Measurements from ENCODE around the gene TSPEAR.

TSPEAR gene

DNA sequence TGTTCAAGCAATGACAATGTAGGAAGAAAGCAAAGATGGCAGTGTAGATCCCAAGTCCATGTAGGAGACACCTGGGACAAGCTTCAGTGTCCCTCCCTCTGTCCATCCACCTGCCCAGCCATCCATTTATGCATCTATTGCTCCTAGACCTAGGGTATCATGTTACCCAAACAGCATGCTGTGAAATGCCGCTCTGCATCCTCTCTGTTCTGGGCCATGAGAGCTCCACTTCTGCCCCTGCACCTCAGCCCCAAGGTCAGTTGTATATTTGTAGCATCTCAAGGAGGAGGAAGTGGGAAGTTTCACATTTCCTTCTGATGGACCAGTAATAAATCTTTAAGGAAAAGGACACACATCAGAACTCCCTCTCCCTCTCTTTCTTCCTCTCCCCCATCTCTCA lies 27.9 kb upstream of the TSPEAR start:
- DNase-seq = no peak

DNA sequence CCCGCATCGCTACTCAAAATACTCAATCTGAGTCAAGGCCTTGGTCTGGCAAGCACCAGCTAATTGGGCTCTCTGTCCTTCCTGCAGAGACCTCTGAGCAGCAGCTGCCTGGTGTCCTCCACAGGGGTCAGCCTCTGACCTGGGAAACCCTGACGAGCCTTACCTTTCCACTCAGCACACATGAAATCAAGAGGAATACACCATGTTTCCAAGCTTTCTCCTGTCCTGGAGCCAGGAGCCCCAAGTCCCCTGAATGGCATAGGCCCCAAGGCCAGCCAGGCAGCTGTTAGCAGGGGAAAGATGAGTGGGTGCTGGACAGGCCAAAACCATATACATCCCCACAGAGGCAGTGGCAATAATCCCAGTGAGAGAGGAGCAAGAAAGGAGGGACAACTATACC lies 27.2 kb upstream of the TSPEAR start:
- no peak for DNase-seq

DNA sequence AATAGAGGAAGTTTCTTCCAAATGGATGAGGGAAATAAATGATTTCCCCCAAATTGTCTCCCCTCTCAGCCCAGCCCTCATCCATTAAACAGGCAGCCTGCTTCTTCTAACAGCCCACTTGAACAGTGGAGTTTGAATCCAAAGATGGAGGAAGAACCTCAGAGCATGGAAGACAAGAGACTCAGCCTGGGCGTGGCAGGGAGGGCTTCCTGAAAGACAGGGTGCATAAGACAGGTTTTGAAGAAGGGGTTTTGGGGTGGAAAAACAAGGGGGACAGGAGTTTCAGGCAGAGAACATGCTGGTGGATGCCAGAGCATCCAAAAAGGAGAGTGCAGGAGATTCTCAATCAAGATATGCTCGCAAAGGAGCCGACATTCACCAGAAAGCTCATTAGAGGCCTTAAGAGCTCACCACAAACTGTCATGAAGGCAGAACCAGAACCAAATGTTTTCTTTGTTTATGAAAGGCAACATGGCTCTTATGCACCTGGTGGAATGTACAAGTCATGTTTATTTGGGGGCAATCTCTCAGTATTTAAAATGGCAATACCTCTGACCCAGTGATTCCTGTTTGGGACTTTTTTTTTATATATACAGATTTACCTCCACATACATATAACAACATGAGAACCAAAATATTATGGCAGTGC lies 26.5 kb upstream of the TSPEAR start:
- no peak for DNase-seq

DNA sequence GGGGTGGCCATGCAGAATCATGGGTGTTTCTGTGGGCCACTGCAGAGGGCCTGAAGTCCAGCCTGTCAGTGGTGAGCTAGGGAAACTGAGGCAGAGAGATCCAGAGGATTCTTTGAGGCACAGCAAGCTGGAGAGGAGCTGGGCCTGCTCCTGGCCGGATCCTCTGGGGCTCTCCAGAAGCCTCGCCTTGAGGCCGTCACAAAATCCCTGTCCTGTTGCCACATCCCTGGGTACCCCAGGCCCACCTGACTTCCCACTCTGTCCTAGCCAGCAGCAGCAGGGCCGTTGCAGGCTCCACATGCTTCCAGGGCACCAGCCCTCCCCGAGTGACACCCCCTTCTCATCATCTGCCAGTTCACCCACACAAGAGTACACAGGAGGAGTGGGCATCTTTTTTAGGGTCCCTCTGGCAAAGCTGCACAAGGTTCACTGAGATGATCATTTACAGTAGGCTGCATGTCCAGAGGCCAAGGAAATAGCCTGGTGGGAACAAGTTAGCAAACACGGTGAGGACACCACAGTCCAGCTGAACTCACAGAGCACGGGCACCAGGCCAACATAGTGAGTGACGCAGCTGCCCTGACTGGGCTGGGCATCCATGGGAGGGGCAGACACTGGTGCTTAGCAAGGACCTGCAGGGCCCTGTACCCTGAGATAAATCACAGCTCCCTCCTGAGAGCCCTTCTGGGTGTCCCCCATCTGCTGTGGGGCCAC lies 25.1 kb upstream of the TSPEAR start:
- no peak for DNase-seq

DNA sequence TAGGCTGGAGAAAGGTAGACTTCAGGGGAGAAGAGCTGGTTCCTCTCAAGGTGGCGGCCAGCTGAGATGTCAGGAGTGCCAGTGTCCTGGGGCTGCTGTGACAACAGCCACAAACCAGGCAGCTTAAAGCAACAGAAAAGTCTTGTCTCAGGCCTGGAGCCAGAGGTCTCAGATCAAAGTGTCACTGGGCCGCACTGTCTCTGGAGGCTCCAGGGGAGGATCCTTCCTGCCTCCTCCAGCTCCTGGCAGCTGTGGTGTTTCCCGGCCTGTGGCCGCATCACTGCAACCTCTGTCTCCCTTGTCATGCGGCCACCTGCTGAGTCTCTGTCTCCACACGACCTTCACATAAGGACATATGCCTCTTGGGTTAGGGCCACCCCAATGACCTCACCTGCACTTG lies 24.4 kb upstream of the TSPEAR start:
- DNase-seq = no peak

DNA sequence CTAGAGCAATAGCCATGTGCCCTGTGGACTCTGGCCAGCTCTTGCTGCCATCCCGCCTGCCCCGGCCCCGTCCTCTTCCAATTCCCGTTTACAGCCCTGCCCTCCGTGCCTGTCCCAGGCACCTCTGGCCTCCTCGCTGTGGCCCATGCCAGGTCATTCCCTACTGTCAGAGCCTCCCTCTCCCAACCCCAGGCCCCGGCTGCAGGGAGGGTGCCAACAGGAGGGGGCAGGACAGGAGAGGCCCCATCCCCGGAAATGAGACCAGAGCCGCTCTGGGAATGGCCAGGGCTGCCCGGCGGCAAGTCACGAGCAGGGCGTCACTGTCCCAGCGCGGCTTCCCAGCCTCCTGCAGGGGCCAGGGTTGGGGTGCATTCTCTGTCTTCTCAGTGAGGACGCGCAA lies 23.5 kb upstream of the TSPEAR start:
- DNase-seq = no peak

DNA sequence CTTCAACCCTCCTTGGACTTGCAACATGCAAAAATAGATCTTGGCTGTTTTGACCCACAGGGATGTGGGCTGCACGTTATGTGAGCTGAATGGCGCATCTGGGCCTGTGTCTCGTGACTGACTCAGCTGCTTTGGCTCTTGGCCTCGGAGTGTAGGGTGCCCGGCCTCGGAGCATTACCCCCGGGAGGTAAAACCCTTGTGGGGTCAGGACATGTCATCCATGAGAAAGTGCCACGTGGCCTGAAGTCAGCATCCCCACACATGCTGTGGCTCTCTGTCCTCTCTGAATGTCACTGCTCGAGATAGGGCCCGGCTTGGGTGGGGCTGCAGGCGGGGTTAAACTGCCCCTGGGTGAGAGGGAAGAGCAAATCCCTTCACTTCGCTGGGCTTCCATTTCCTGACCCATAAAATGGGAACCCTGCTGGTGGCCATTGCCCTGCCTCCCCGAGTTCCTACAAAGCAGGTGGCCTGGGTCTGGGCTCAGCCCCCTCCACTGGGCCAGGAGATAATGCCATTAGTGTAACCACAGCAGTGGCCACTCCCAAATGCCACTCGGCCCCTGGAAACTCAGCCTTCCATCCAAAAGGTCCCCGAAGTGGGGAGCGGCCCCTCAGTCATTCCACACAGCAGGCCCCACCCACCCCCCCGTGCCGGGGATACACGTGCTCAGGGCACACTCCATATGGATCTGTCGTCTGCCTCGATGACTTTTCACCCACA lies 22.8 kb upstream of the TSPEAR start:
- DNase-seq = no peak

DNA sequence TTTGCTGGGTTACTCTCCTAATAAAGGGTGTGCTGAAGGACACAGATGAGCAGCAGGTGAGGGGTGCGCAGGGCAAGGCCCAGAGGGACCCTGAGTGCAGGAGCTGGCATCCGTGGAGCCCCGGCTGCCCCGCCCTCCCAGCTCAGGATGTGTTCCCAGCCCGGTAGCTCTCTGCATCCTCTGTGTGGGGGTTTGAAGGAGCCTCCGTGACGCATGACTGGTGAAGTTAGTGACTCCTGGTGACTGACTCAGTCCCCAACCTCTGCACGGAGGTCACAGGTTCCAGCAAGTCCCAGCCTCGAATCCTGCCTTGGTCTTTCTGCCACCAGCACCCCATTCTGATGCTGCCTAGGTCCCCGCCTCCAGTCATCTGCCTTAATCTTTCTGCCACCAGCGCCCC lies 21.6 kb upstream of the TSPEAR start:
- no peak for DNase-seq

DNA sequence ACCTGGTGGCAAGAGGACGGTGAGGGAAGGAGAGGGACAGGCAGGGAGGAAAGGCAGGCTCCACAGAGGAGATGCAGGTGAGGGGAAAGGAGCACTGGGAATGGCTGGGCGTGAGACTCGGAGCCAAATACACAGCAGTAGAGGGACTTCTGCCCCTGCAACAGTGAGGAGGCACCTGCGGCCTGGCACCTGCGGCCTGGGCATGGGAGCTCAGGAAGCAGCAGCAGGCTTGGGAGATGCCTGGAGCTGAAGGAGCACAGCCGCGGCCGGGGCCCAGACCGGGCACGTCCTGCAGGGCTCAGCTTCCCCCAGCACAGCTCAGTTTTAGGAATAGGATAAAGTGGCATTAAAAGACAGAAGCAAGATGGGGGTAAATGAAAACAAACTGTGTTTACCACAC lies 20.9 kb upstream of the TSPEAR start:
- no peak for DNase-seq

DNA sequence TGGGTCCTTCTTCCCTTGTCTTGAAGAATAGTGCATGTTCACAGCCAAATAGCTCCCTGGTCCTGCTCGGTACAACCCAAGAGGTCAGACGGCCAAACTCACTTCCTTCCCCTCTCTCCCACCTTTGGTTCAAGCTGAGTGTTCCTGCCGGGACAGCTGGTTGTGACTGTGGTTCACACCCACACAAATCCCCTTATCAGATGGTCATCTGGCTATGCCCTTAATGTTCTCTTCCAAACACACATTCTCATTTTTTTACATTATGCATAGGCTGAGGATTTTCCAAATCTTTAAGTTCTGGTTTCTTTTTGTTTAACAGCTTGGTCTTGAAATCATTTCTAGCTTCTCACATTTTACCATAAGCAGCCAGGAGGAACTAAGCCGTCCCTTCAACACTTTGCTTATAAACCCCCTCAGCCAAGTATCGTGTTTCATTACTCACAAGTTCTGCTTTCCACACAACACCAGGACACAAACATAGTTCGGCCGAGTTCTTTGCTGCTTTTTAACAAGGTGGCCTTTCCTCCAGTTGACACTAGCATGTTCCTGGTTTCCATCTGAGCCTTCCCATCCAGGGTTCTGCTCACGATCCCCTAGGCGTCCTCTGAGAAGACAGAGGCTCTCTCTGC lies 19.7 kb upstream of the TSPEAR start:
- DNase-seq = no peak

DNA sequence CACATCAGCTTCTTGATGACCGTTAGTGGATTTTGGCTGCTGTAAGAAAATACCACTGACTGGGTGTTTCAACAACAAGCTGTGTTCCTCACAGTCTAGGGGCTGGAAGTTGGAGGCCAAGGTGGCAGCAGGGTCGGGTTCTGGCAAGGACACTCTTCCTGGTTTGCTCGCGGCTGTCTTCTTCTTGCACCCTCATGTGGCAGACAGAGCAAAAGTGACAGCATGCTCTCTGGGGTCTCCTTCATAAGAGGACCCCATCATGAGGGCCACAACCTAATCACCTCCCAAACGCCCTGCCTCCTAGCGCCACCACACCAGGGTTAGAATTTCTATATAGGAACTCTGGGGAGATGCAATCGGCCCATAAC lies 18.6 kb upstream of the TSPEAR start:
- no peak for DNase-seq

DNA sequence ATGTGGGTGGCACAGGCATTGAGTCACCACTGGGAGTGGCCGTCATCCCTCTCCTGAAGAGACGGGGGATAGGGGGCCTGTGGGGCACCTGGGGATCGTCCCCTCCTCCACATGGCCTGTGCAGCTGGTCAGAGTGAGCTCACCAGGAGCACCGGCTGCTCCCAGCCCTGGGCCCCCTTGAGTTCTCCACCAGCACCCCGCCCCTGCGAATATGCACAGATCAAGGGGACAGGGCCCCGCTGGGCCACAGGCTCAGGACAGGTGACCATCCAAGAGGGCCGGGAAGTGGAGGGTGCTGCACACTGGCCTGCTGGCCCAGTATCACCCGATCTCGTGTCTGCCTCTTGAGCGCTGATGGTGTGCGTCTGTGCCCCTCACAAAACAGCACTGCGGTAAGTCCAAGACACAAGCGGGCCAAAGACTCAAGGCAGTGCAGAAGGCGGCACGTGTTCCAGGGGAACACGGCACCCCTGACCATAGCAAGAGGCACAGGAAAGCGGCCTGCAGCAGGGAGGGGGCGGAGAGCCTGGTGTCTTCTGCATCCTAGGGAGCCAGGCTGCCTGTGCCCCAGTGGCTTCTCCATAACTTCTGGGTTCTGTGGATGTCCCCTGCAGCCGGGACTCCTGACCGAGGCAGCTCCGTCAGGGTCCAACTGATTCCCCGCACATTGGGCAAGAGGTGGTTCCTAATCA lies 18.1 kb upstream of the TSPEAR start:
- DNase-seq = no peak

DNA sequence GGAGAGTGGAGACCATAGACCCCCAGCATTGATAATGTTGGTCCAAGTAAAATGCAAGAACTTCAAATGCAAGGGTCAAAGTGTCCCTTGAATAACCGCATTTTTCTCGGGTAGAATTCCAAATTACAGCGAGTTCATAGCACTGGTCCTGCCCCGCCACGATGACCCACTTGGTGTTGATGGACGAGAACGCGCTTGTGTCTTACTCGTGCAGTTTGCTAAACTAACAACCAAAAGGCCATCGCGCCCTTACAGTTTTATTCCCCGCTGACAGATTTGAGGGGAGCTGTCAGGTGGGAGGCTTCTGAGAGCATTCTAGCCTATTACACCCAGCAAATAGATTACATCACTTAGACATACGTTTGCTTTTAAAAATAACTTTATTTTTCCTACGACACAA lies 17.3 kb upstream of the TSPEAR start:
- no peak for DNase-seq

DNA sequence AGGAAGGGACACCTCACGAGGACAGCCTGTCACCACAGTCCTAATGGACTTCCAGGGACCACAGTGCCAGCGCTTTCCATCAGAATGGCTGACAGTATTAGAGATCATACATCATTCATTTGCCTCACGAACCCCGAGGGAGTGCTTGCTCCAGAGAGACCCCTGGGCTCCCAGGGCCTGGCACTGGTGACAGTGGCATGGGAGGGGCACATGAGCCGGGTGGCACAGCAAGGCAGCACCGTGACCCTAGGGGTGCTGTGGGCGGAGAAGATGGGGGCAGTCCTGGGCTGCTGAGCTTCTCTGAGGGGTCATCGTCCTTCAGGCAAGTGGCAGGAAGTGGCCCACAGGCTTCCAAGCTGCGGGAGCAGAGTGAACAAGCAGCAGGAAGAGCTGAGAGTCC lies 16.4 kb upstream of the TSPEAR start:
- no peak for DNase-seq

DNA sequence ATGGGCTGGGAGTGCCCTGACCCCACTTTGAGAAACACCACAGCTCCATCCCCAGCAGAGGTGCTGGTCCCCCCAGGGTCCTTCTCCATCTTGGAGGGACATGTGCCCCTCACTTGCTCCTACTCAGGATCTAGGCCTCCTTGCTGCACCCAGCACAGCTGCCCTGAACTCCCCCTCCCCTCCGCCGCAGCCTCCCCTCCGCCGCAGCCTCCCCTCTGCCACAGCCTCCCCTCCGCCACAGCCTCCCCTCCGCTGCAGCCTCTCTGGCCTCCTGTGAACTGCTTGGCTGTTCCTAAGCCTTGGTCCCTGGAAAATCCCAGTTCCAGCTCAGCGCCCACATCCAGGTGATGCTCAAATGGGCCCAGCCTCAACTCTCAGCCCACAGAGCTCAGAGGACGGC lies 15.9 kb upstream of the TSPEAR start:
- DNase-seq = no peak

DNA sequence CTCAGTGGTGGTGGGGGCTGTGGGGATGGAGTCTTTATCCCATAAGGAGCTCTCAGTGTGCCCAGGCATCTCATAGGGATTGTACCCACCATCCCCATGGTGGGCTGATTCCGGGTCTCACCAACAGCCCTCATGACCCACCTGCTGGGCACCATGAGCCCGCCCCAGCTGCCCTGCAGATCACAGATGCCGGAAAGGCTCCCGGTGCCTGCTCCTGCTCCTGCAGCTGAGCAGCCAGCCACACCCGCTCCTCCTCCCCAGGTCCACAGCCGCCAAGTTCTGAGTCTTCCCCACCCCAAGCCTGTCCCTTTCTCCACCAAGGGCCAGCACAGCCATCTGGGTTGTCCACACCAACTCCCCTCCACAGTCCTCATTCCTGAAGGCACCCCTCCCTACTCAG lies 15.5 kb upstream of the TSPEAR start:
- no peak for DNase-seq

DNA sequence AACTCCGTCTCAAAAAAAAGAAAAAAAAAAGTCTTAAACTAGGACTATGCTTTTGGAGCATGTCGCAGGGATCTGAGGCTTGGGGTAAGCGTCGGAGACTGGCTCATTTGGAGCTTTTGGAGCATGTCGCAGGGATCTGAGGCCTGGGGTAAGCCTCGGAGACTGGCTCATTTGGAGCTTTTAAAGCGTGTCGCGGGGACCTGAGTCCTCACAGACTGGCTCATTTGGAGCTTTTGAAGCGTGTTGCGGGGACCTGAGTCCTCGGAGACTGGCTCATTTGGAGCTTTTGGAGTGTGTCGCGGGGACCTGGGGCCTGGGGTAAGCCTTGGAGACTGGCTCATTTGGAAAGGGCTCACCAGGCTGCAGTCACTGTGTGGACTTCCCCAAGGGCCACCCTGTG lies 13.6 kb upstream of the TSPEAR start:
- no peak for DNase-seq

DNA sequence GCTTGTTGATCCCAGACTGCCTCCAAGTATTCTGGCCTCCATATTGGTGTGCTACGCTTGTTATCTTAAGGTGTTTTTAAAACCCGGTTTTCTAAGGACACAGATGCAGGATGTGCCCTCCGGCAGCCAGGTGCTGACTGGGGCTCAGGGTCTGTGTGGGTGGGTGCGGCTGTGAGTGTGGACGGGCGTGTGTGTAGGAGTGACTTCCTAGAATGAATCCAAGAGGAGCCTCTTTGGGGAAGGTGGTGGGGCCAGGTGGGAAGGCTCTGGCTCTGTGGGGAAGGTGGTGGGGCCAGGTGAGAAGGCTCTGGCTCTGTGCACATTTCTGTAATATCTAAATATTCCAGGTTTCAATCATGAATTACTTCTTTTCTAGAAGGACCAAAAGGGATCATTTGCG lies 12.8 kb upstream of the TSPEAR start:
- DNase-seq = no peak

DNA sequence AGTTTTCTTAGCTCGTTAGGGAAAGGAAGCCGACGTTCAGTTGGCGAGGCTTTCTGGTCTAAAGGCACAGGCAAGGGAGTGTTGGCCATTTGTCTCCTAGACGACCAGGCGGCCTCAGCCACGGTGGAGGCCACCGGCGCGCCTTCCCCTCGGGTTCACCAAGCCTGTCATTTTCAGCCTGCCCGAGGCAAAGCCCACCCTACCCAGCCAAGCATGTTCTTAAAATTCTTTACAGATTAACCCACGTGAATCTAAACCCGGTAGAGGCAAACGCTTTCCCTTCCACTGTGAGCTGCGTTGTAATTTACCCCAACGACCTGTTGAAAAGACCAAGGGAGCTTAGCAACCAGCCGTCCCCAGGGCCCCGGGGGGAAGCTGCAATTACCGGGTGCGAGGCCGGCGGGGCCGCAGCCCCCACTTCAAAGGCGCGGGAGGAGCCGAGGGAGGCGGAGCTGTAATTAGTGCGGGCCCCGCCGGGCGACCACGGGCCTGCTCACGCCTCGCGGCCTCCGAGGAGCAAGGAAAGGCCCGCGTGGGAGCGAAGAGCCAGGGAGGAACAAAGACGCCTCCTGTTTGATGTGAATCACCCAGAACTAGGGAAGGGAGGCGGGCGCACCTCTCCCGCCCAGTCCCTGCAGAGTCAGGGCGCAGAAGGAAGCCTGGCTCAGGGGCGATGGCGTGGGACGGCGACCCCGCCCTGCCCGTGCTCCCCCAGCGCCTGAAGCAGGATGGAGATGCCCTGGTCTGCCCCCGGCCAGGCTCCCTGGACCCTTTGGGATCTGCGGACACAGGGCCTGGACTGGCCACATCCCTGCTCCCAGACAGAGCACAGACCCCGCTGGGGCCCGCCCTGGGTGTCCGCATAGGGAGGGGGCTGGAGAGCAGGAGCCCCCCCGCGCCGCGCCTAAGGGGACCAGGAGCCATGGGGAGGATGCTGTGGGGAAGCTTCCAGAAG lies 12.1 kb upstream of the TSPEAR start:
- no peak for DNase-seq

DNA sequence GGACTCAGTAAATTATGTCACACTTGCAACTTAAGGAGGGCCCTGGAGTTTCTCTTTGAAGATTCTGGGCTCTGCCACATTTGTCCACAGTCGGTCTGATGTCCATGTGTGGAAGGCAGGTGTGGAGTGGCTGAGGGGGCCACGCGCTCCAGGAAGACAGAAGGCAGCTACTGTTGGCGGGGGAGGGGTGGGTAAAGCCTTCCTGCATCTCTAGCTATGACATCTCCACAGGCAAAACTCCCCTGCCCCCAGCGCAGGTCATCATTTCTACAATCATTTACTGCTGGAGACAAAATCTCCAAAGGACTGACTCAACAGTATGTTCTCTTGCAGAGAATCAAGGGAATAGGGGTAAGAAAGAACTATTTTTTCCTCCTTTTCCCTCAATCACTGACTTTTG lies 11.4 kb upstream of the TSPEAR start:
- no peak for DNase-seq

DNA sequence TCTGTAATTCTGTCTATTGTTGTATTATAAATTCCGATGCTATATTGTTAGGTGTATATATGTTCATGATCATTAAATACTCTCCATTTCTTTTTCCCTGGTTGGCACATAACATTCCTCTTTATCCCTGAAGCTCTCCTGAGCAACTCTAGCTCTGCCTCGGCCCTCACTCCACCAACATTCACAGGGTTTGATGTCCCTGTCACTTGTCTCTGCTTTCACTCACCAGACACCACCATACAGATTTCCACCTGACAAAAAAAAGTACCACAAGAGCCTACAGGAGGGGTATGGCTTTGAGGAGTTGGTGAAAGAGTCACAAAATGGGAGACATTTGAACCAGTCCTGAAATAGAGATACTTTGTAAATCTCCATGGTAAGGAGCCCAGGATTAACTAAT lies 8.8 kb upstream of the TSPEAR start:
- no peak for DNase-seq

DNA sequence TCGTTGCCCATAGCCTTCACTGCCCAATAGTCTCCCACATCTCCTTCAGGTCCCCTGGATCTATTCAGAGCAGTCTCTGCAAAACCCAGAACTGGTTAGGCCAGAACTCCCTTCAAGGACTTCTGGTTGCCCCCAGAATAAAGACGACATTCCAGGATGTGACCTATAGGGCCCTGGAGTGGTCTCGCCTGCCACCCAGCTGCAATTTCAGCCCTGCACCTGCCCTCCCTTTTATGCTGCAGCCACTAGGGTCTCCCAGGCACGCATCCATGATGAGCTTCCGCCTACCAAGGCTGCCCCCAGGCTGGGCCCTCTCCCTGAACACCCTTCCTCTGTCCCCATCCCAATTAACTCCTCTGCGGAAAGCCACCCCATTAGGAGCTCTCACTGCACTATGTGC lies 7.2 kb upstream of the TSPEAR start:
- no peak for DNase-seq
